Brain microvascular endothelial cell (primary cell): ENCODE measurements around the gene CSNK2A1.
A peak's percentile ranks its signal among the peaks of the same experiment; 100 is the strongest.
"Not testable (repeated sequence)": the region's sequence is repeated elsewhere in the genome, so short reads cannot be mapped to it uniquely, and the experiment has no call there.

Experiments used
- DNase-seq: peaks from one replicate; pipeline ENCODE4 v3.0.0-alpha.2; 2020
- H3K27ac ChIP-seq: fragments of 250-450 bp; sonication (Bioruptor Pico); 2 replicates; pipeline ENCODE4 v1.5.1; 2020; ENCODE audit warnings: mild to moderate bottlenecking, moderate library complexity
- H3K27me3 ChIP-seq: fragments of 250-450 bp; sonication (Bioruptor Pico); replicated peaks from 2 replicates; pipeline ENCODE4 v1.5.1; 2020; ENCODE audit warnings: mild to moderate bottlenecking
- H3K36me3 ChIP-seq: fragments of 250-450 bp; sonication (Bioruptor Pico); replicated peaks from 2 replicates; pipeline ENCODE4 v1.5.1; 2020; ENCODE audit warnings: mild to moderate bottlenecking
- H3K4me3 ChIP-seq: 2 replicates; pipeline ENCODE4 v1.5.1; 2011; ENCODE audit warnings: low read depth, mild to moderate bottlenecking, control low read depth, low read length, moderate library complexity
- CTCF ChIP-seq: IDR thresholded peaks from 2 replicates; pipeline ENCODE4 v1.5.1; 2011; ENCODE audit warnings: low read depth, mild to moderate bottlenecking, moderate library complexity, low read length, control low read depth, inconsistent platforms; ENCODE audit errors: missing control alignments
- in situ Hi-C: cut with HindIII; loops from 2 replicates; pipeline ENCODE4 v1.10.0; 2017; ENCODE audit warnings: low sequenced_read_pairs, low pct_ligation_motif_present

Gene CSNK2A1

GRCh38 chr20:478010-478948, 65.3 kb downstream of the CSNK2A1 start:
- DNase-seq, result peak; percentile 33
- H3K27ac ChIP-seq, result peak overlapping the region; percentile 12
- no peaks in the 10 kb centered on the region for H3K27me3 ChIP-seq
- no peak for TF ChIP-seq CTCF
- no peak overlapping the region for H3K4me3 ChIP-seq
- in situ Hi-C loops, result no loop called here
- peaks cover 26% of the 10 kb centered on the region for H3K36me3 ChIP-seq

GRCh38 chr20:476561-477249, 66.9 kb downstream of the CSNK2A1 start:
- in situ Hi-C loops, H3K4me3 ChIP-seq, DNase-seq, H3K27ac ChIP-seq, H3K27me3 ChIP-seq: not testable (repeated sequence)
- peaks cover 10% of the 10 kb centered on the region for H3K36me3 ChIP-seq

- in situ Hi-C loops, result no loop called here
- H3K27me3 ChIP-seq, result no peaks in the 10 kb centered on the region
- no peak for TF ChIP-seq CTCF
- no peak for DNase-seq
- no peak overlapping the region for H3K4me3 ChIP-seq
- H3K36me3 ChIP-seq, result peaks cover 9% of the 10 kb centered on the region
- no peak overlapping the region for H3K27ac ChIP-seq
These were observed 67.9 kb downstream of the CSNK2A1 start for GRCh38 chr20:475463-476357.

GRCh38 chr20:474581-474980, 69.0 kb downstream of the CSNK2A1 start:
- no peak for DNase-seq
- no peak for TF ChIP-seq CTCF
- Histone ChIP-seq H3K27me3 (no peaks in the 10 kb centered on the region), H3K4me3 (no peak overlapping the region), H3K36me3 (peaks cover 6% of the 10 kb centered on the region), H3K27ac (no peak overlapping the region)
- in situ Hi-C loops, result no loop called here

- in situ Hi-C loops, result no loop called here
- no peak overlapping the region for H3K4me3 ChIP-seq
- no peak for TF ChIP-seq CTCF
- H3K27me3 ChIP-seq, result no peaks in the 10 kb centered on the region
- H3K27ac ChIP-seq, result no peak overlapping the region
- H3K36me3 ChIP-seq, result peaks cover 4% of the 10 kb centered on the region
- no peak for DNase-seq
These were observed 70.7 kb downstream of the CSNK2A1 start for GRCh38 chr20:472889-473292.
